Mucosa of descending colon (tissue), 3 donors: ENCODE data around the gene VKORC1. TPM values are rescaled to one million over a fixed set of nuclear protein-coding genes. Genes with fewer than 3 reads are reported as not detected.

ENCODE experiments used
- ATAC-seq: fragments of 200-7000 bp; cut with Tn5 transposase; one replicate; pipeline ENCODE4 v1.9.1; 2020; ENCODE audit warnings: mild to moderate bottlenecking, moderate library complexity
- DNase-seq, 3 donors: peaks; one replicate each; pipeline ENCODE4 v3.0.0-alpha.2; 2020
- H3K36me3 ChIP-seq: fragments of 200-600 bp; one replicate; pipeline ENCODE4 v1.8.0; 2021; ENCODE audit warnings: low read depth, mild to moderate bottlenecking
- H3K4me1 ChIP-seq: fragments of 200-600 bp; one replicate; pipeline ENCODE4 v1.8.0; 2021; ENCODE audit warnings: low read depth, mild to moderate bottlenecking
- H3K4me3 ChIP-seq: fragments of 200-600 bp; one replicate; pipeline ENCODE4 v1.8.0; 2021; ENCODE audit warnings: mild to moderate bottlenecking
- H3K9me3 ChIP-seq: fragments of 200-600 bp; one replicate; pipeline ENCODE4 v1.8.0; 2021; ENCODE audit warnings: mild to moderate bottlenecking
- intact Hi-C, 2 donors: fragments of 100-400 bp; cut with DNase I in 1 of 2; cut with micrococcal nuclease in 1 of 2; formaldehyde crosslinking; loops; one replicate each; pipeline versions ENCODE4 v1.11.0 to v1.11.1; 2022; cut with DNase I, micrococcal nuclease
- total RNA-seq, 3 donors: library from RNA; stranded (reverse); fragmentation: NEBNext Ultra II Directional in 2 of 3; extraction: Animal tissue kit (Norgen Biotek cat#: 25700) in 2 of 3; gene quantifications; one replicate each; pipeline versions ENCODE4 v1.2.1 to v1.2.4, GENCODE V29; 2021 to 2023
- TF ChIP-seq, protein P1 (sequence below): fragments of 200-600 bp; IDR thresholded peaks from one replicate; pipeline ENCODE4 v1.8.0; 2022; ENCODE audit warnings: antibody characterized with exemption, mild to moderate bottlenecking
- donor health status: DM: no; HTN: no; CAD: no; lungs with moderate emphysema.
- donor health status: DM: no; HTN: no; CAD: no.
- donor health status: DM: no; HTN: yes; CAD: no.

The VKORC1 gene
- total RNA-seq, 3 donors from 2014 or later: 31.9 to 67.9 (median 41.3) TPM

DNA sequence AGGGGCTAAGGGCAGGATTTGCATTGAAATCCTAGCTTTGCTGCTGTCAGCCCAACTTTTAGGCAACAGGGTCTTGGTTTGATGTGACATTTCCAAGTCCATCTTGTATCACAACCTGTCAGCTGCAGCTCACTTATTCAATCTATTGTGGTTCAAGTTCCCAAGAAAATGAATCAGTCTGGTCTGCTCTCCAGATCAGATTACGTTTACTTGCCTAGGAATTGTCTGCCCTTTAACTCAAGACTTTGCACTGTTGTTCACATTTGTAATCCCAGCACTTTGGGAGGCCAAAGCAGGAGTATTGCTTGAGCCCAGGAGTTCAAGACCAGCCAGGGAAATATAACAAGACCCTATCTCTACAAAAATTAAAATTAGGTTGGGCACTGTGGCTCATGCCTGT is 51.2 kb downstream of the VKORC1 start:
- TF ChIP-seq, protein P1, sequence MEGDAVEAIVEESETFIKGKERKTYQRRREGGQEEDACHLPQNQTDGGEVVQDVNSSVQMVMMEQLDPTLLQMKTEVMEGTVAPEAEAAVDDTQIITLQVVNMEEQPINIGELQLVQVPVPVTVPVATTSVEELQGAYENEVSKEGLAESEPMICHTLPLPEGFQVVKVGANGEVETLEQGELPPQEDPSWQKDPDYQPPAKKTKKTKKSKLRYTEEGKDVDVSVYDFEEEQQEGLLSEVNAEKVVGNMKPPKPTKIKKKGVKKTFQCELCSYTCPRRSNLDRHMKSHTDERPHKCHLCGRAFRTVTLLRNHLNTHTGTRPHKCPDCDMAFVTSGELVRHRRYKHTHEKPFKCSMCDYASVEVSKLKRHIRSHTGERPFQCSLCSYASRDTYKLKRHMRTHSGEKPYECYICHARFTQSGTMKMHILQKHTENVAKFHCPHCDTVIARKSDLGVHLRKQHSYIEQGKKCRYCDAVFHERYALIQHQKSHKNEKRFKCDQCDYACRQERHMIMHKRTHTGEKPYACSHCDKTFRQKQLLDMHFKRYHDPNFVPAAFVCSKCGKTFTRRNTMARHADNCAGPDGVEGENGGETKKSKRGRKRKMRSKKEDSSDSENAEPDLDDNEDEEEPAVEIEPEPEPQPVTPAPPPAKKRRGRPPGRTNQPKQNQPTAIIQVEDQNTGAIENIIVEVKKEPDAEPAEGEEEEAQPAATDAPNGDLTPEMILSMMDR: no peak
- intact Hi-C loops: no loop called here
- DNase-seq: no peak
- Histone ChIP-seq H3K9me3 (no peaks in the 10 kb centered on the region), H3K36me3 (peaks cover 4% of the 10 kb centered on the region), H3K4me1 (no peaks in the 10 kb centered on the region), H3K4me3 (no peak overlapping the region)
- no peak for ATAC-seq

DNA sequence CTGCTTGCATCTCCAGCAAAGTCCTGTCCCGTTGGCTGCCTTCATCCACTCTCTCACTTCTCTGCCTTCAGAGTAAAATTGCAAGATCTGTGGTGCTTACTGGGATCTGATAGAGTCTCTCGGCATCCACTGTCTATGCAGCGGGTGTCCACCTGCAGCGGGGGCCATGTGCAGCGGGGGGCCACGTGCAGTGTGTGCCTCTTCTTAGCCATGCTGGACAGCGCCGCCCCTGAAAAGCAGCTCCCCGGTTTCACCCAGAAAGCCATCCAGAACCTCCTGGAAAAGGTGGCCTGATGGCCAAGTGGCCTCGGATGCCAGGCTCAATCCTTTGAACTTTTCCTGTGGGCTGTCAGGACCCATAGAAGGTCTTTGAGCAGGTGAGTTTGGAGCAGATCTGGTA is 51.7 kb downstream of the VKORC1 start:
- no peak overlapping the region for H3K4me3 ChIP-seq
- ATAC-seq (no peak), DNase-seq (no peak)
- no peaks in the 10 kb centered on the region for H3K4me1 ChIP-seq
- H3K9me3 ChIP-seq: no peaks in the 10 kb centered on the region
- TF ChIP-seq, protein P1: no peak
- H3K36me3 ChIP-seq: peaks cover 4% of the 10 kb centered on the region
- intact Hi-C loops: no loop called here

Other genes with a start within 250 kb of the VKORC1 start
- 10 to 100 TPM; 20.8 to 30.6 (median 25.3) TPM for gene BCL7C, start 200.7 kb downstream of the VKORC1 start, total RNA-seq
- 1 to 10 TPM; 1.1 to 7.6 (median 1.5) TPM for gene CTF1, start 198.2 kb downstream of the VKORC1 start, total RNA-seq
- gene FBXL19, start 171.2 kb downstream of the VKORC1 start, total RNA-seq: 10 to 100 TPM; 17.6 to 30.3 (median 22.4) TPM
- 10 to 100 TPM; 14.6 to 24.6 (median 15.4) TPM for gene ORAI3, start 145.7 kb downstream of the VKORC1 start, total RNA-seq
- gene SETD1A, start 137.0 kb downstream of the VKORC1 start, total RNA-seq: 10 to 100 TPM; 13.4 to 24.7 (median 13.7) TPM
- gene HSD3B7, start 109.6 kb downstream of the VKORC1 start, total RNA-seq: 10 to 100 TPM; 16.5 to 27.7 (median 23.2) TPM
- gene STX1B, start 84.2 kb downstream of the VKORC1 start, total RNA-seq: 1 to 10 TPM in 1 of 3 donors, under 1 TPM in 2; 0.14 to 2.8 (median 0.84) TPM
- 10 to 100 TPM; 74.8 to 87.7 (median 86.9) TPM for gene STX4, start 61.2 kb downstream of the VKORC1 start, total RNA-seq
- 10 to 100 TPM in 1 of 3 donors, 1 to 10 TPM in 2; 8.3 to 10.2 (median 9.8) TPM for gene ZNF668, start 20.6 kb downstream of the VKORC1 start, total RNA-seq
- gene ZNF646, start 20.4 kb downstream of the VKORC1 start, total RNA-seq: 10 to 100 TPM; 19.1 to 20.3 (median 20.0) TPM
- 1 to 10 TPM; 1.1 to 2.7 (median 1.3) TPM for gene PRSS53, start 5.9 kb downstream of the VKORC1 start, total RNA-seq
- gene BCKDK, start 13.6 kb upstream of the VKORC1 start, total RNA-seq: 10 to 100 TPM; 31.7 to 40.1 (median 36.6) TPM
- 10 to 100 TPM; 61.1 to 83.1 (median 69.6) TPM for gene KAT8, start 22.9 kb upstream of the VKORC1 start, total RNA-seq
- 100 to 1,000 TPM; 163 to 482 (median 422) TPM for gene PRSS8, start 40.9 kb upstream of the VKORC1 start, total RNA-seq
- 10 to 100 TPM in 1 of 3 donors, 1 to 10 TPM in 2; 8.2 to 10.2 (median 9.5) TPM for gene PRSS36, start 55.3 kb upstream of the VKORC1 start, total RNA-seq
- 100 to 1,000 TPM; 167 to 264 (median 189) TPM for gene FUS, start 85.3 kb upstream of the VKORC1 start, total RNA-seq
- 10 to 100 TPM; 39.2 to 63.4 (median 63.1) TPM for gene PYCARD, start 108.0 kb upstream of the VKORC1 start, total RNA-seq
- under 1 TPM in 1 of 3 donors, not detected in 2; 0.02 TPM for gene TRIM72, start 119.3 kb upstream of the VKORC1 start, total RNA-seq
- gene PYDC1, start 122.3 kb upstream of the VKORC1 start, total RNA-seq: not detected
- 10 to 100 TPM in 1 of 3 donors, 1 to 10 TPM in 2; 4.5 to 13.0 (median 5.7) TPM for gene ITGAM, start 165.2 kb upstream of the VKORC1 start, total RNA-seq